HG03565 (cell line): ENCODE measurements around the gene NTN5.

ENCODE experiments used
- ATAC-seq: cut with Tn5 transposase; IDR thresholded peaks from one replicate; pipeline ENCODE4 v1.9.1; 2021; ENCODE audit warnings: mild to moderate bottlenecking, moderate library complexity; ENCODE audit not compliant: unreplicated experiment

Gene NTN5

DNA sequence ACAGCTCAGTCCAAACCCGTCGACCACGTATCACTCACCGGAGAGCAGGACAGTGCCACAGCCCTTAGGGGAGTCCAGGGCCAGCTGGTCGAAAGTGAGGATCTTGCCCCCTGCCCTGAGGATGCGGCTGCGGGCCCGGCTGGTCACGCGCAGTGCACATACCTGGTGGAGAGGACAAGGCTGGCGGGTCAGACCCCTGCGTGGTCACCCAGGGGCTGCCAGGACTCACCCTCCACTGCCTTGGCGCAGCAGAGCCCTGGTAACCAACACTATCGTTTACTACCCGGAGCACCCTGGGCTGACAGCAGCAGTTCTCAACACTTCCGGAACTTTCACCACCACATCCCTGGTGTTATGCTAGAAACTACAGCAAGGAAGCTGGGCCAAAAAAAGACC, 56.8 kb downstream of the NTN5 start:
- ATAC-seq, result no peak

DNA sequence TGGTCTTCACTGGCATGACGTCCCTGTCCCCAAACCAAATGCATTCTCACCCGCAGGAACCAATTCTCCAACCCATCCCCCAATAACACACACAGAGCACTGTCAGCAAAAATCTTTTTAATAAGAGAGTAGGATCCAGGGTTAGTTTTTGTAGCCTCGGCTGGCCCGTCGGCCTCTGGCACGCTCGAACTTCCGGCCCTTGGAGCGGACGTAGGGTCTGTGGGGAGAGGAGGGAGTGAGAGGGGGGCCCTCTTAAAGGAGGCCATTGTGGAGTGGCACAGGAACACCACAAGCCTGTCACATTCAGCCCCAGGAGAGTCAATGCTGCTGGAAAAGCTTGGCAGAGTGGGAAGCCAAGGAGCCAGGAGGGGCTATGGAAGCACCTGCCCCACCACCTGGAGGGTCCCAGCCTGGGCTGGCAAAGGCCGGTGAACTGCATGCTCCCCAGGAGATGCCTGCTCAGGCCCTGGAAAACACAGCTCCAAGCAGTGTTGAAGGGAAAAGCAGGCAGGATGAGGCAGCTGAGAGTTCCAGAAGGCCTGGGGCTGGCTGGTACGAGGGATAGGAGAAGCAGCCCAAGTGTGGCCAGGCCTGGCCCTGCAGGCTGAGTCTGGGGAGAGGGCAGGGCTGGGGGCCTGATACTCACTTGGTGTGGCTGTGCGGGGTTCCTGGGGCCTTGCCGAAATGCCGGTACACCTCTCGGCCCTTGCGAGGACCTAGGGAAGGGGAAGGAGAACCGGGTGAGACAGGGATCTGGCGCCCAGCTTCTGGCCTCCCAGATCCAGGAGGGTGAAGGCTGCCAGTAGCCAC, 57.4 kb downstream of the NTN5 start:
- no peak for ATAC-seq

DNA sequence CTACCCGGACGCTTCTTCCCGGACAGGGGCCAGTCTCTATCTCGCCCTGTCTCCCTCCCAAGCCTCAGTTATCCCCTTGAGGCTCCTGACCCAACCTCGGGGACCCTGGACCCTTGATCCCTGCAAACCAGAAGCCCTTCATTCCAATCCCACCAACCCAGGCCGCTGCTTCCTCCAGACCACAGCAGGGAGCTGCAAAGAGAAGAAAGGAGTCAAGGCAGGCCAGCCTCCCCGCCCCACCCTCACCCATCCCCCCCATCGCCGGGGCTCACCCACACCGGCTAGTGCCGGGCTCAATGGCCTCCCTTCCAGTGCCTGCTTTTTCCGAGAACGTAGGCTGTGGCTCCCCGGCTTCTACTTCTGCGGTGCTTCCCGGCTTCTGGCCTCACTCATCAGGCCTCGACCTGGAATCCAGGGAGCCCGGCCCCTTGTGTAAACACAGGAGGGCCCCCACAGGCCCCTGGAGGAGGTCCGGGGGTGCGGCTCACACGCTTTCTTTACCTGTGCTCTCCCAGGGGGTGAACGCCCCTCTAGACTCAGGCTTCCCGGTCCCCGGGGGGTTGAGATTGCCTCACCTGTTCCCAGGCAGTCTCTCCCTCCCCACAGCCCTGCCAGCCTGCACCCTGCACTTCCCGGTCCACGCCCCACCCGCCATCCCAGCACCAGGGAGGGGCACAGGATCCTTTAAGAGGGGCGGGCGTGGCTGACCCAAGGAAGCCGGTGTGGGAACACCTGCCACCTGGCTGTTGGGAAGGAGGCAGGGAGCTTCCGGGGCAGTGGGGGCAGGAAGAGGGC, 58.2 kb downstream of the NTN5 start, which contains the start of gene FAM83E:
TSS of gene FAM83E (minus strand) at position 641 of the 795 bp plus-strand sequence. CDS start 1,704 bp downstream, outside the sequence.
- ATAC-seq, result no peak

GRCh38 chr19:48613852-48614435, 58.9 kb downstream of the NTN5 start:
- no peak for ATAC-seq

- ATAC-seq, result no peak
Observed at GRCh38 chr19:48613024-48613851, 59.6 kb downstream of the NTN5 start.

GRCh38 chr19:48611872-48612271, 60.9 kb downstream of the NTN5 start:
- ATAC-seq, result no peak
